LNCAP (cell line): Measurements from ENCODE around the gene RAB3IL1.

Experiments
- CTCF ChIP-seq: fragments of 450-650 bp; IDR thresholded peaks from 2 replicates; pipeline ENCODE4 v1.5.1; 2017; ENCODE audit warnings: mild to moderate bottlenecking

RAB3IL1 gene

GRCh38 chr11:61895046-61895717 lies 22.2 kb downstream of the RAB3IL1 start:
- TF ChIP-seq CTCF = no peak

- TF ChIP-seq CTCF = no peak
These were observed 23.4 kb downstream of the RAB3IL1 start for GRCh38 chr11:61893981-61894380.

- TF ChIP-seq CTCF = peak; percentile 13; the same call in 1 of the 2 replicates
These were observed 25.3 kb downstream of the RAB3IL1 start for GRCh38 chr11:61892085-61892370.

GRCh38 chr11:61891331-61892084 lies 25.9 kb downstream of the RAB3IL1 start, which contains the start of gene FADS3:
Gene FADS3, minus strand, starts transcription at chr11:61891545. Its CDS starts 164 bp downstream, at chr11:61891381.
- no peak for TF ChIP-seq CTCF

- peak; percentile 28; the same call in 1 of the 2 replicates for TF ChIP-seq CTCF
These were observed 26.6 kb downstream of the RAB3IL1 start for GRCh38 chr11:61890529-61891330.

GRCh38 chr11:61889831-61890230 lies 27.5 kb downstream of the RAB3IL1 start:
- no peak for TF ChIP-seq CTCF

- TF ChIP-seq CTCF = no peak
These were observed 28.8 kb downstream of the RAB3IL1 start for GRCh38 chr11:61888590-61888989.
